WTC11 (cell line): ENCODE results near the gene SWAP70. TPM values are rescaled to one million over a fixed set of nuclear protein-coding genes. Genes with fewer than 3 reads are reported as not detected.

ENCODE experiments used
- ATAC-seq: fragments of 200-7000 bp; cut with Tn5 transposase; 2 replicates; pipeline ENCODE4 v1.10.0; 2021; ENCODE audit warnings: mild to moderate bottlenecking, moderate library complexity
- CTCF ChIA-PET: fragments of 300-600 bp; sonication (Branson Sonifier 250); formaldehyde crosslinking; loops from one replicate; lab custom pipeline; 2021; ENCODE audit warnings: antibody characterized with exemption; lab: Charles Lee
- POLR2A ChIA-PET: fragments of 350-600 bp; sonication (Branson Sonifier 250); formaldehyde crosslinking; loops from one replicate; lab custom pipeline; 2021; ENCODE audit warnings: antibody characterized with exemption; lab: Charles Lee
- DNase-seq: peaks from one replicate; pipeline ENCODE4 v3.0.0; 2021; ENCODE audit warnings: low spot score
- H3K27ac Mint-ChIP-seq: 2 replicates; pipeline ENCODE4 v1.8.0; 2021; ENCODE audit warnings: mixed read lengths
- H3K27me3 Mint-ChIP-seq: 2 replicates; pipeline ENCODE4 v1.8.0; 2021; ENCODE audit warnings: low read depth, mild to moderate bottlenecking, moderate library complexity, mixed read lengths
- H3K36me3 Mint-ChIP-seq: 2 replicates; pipeline ENCODE4 v1.8.0; 2021; ENCODE audit warnings: mixed read lengths
- H3K4me1 Mint-ChIP-seq: 2 replicates; pipeline ENCODE4 v1.8.0; 2022; ENCODE audit warnings: mixed read lengths
- H3K4me3 Mint-ChIP-seq: 2 replicates; pipeline ENCODE4 v1.8.0; 2021; ENCODE audit warnings: mild to moderate bottlenecking, moderate library complexity, mixed read lengths
- H3K9me3 Mint-ChIP-seq: 2 replicates; pipeline ENCODE4 v1.8.0; 2021; ENCODE audit warnings: mixed read lengths
- ATF2 ChIP-seq: sonication (generic); formaldehyde crosslinking; IDR thresholded peaks from 2 replicates; pipeline ENCODE4 v1.8.1; 2022; ENCODE audit warnings: low read depth, missing genetic modification reagents, borderline replicate concordance
- ATF6 ChIP-seq: sonication (generic); formaldehyde crosslinking; IDR thresholded peaks from 2 replicates; pipeline ENCODE4 v1.8.1; 2023; ENCODE audit warnings: mild to moderate bottlenecking, missing genetic modification reagents
- GABPB1 ChIP-seq: sonication (generic); formaldehyde crosslinking; IDR thresholded peaks from 2 replicates; pipeline ENCODE4 v1.8.1; 2023; ENCODE audit warnings: mild to moderate bottlenecking, missing genetic modification reagents
- GRHL2 ChIP-seq: fragments of 250-450 bp; sonication (Bioruptor Pico); IDR thresholded peaks from 2 replicates; pipeline ENCODE4 v1.8.0; 2022; ENCODE audit warnings: mild to moderate bottlenecking, moderate library complexity; ENCODE audit not compliant: insufficient replicate concordance, severe bottlenecking
- HMGA2 ChIP-seq: fragments of 250-450 bp; sonication (Bioruptor Pico); IDR thresholded peaks from 2 replicates; pipeline ENCODE4 v1.4.0; 2021; ENCODE audit warnings: mild to moderate bottlenecking, moderate library complexity
- JAZF1 ChIP-seq: fragments of 250-450 bp; sonication (Bioruptor Pico); IDR thresholded peaks from 2 replicates; pipeline ENCODE4 v1.9.0; 2021; ENCODE audit warnings: moderate library complexity, mild to moderate bottlenecking, inconsistent platforms
- MLX ChIP-seq: sonication (generic); formaldehyde crosslinking; IDR thresholded peaks from 2 replicates; pipeline ENCODE4 v1.8.1; 2023; ENCODE audit warnings: mild to moderate bottlenecking, missing genetic modification reagents, moderate library complexity
- MXD4 ChIP-seq: fragments of 250-450 bp; sonication (Bioruptor Pico); IDR thresholded peaks from 2 replicates; pipeline ENCODE4 v1.8.0; 2021; ENCODE audit warnings: mild to moderate bottlenecking, moderate library complexity, borderline replicate concordance
- MYBL2 ChIP-seq: sonication (generic); formaldehyde crosslinking; IDR thresholded peaks from 2 replicates; pipeline ENCODE4 v1.8.1; 2023; ENCODE audit warnings: mild to moderate bottlenecking, moderate library complexity, missing genetic modification reagents
- SMAD4 ChIP-seq: sonication (generic); formaldehyde crosslinking; IDR thresholded peaks from 2 replicates; pipeline ENCODE4 v1.8.0; 2022; ENCODE audit warnings: mild to moderate bottlenecking, missing genetic modification reagents
- SOX15 ChIP-seq: fragments of 250-450 bp; sonication (Bioruptor Pico); IDR thresholded peaks from 2 replicates; pipeline ENCODE4 v1.9.0; 2021; ENCODE audit warnings: mild to moderate bottlenecking
- ZMAT4 ChIP-seq: fragments of 250-450 bp; sonication (Bioruptor Pico); IDR thresholded peaks from 2 replicates; pipeline ENCODE4 v1.9.0; 2021; ENCODE audit warnings: mild to moderate bottlenecking
- ZNF219 ChIP-seq: sonication (generic); formaldehyde crosslinking; IDR thresholded peaks from 2 replicates; pipeline ENCODE4 v1.8.0; 2023; ENCODE audit warnings: missing genetic modification reagents, mild to moderate bottlenecking, borderline replicate concordance
- ZNF317 ChIP-seq: sonication (generic); formaldehyde crosslinking; IDR thresholded peaks from 2 replicates; pipeline ENCODE4 v1.8.1; 2023; ENCODE audit warnings: low read depth, mild to moderate bottlenecking, moderate library complexity, missing genetic modification reagents, borderline replicate concordance
- ZNF396 ChIP-seq: fragments of 250-450 bp; sonication (Bioruptor Pico); IDR thresholded peaks from 2 replicates; pipeline ENCODE4 v1.8.0; 2021; ENCODE audit warnings: mild to moderate bottlenecking, moderate library complexity, borderline replicate concordance
- ZNF416 ChIP-seq: fragments of 250-450 bp; sonication (Bioruptor Pico); IDR thresholded peaks from 2 replicates; pipeline ENCODE4 v1.9.0; 2021; ENCODE audit warnings: mild to moderate bottlenecking, inconsistent platforms
- ZNF423 ChIP-seq: fragments of 250-450 bp; sonication (Bioruptor Pico); IDR thresholded peaks from 2 replicates; pipeline ENCODE4 v2.1.2; 2022; ENCODE audit warnings: mild to moderate bottlenecking, moderate library complexity
- total RNA-seq: library from RNA; stranded (reverse); gene quantifications from 3 replicates; pipeline ENCODE4 v1.2.3, GENCODE V29; 2021
- TF ChIP-seq, protein P1 (sequence below): sonication (generic); formaldehyde crosslinking; IDR thresholded peaks from 2 replicates; pipeline ENCODE4 v1.8.1; 2023; ENCODE audit warnings: mild to moderate bottlenecking, moderate library complexity, missing genetic modification reagents
- TF ChIP-seq, protein P2 (sequence below): sonication (generic); formaldehyde crosslinking; IDR thresholded peaks from 2 replicates; pipeline ENCODE4 v1.8.0; 2022; ENCODE audit warnings: missing genetic modification reagents

The SWAP70 gene
- total RNA-seq, 1 experiment from 2014 or later, result 24.1 TPM

DNA sequence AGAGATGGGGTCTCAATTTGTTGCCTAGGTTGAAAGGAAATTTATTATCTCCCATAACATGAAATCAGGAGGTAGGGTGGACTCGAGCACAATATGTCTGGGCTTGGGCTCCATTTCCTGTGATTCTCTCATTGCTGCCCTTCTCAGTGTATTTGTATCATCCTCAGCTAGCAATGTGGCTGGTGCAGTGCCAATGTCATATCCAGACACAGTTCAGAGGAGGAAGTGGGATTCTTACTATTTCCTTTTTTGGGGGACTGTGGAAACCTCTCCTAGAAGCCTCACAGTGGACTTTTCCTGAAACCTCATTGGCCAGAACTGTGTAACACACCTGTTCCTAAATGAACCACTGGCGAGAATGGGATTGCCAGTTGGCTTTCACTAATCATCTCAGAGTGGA lies 21.0 kb upstream of the SWAP70 start:
- H3K36me3 Mint-ChIP-seq, result 0 out of 2 replicates have a peak, but pooled peaks cover 3% of the 10 kb centered on the region
- ChIA-PET POLR2A (no interaction called here), CTCF (no interaction called here)
- no peaks in the 10 kb centered on the region for H3K27me3 Mint-ChIP-seq
- H3K4me1 Mint-ChIP-seq, result no peaks in the 10 kb centered on the region
- no peak for TF ChIP-seq ZNF219 (CRISPR knock-in tag)
- TF ChIP-seq SMAD4 (CRISPR knock-in tag), result no peak
- TF ChIP-seq ZNF317 (CRISPR knock-in tag), result no peak
- TF ChIP-seq ZNF396 (CRISPR knock-in tag), result no peak
- TF ChIP-seq HMGA2 (CRISPR knock-in tag), result no peak
- TF ChIP-seq ZMAT4 (CRISPR knock-in tag), result no peak
- no peak for TF ChIP-seq GRHL2 (CRISPR knock-in tag)
- TF ChIP-seq ATF2 (CRISPR knock-in tag), result no peak
- TF ChIP-seq ZNF423 (CRISPR knock-in tag), result no peak
- no peak for TF ChIP-seq MLX (CRISPR knock-in tag)
- TF ChIP-seq, protein P1, sequence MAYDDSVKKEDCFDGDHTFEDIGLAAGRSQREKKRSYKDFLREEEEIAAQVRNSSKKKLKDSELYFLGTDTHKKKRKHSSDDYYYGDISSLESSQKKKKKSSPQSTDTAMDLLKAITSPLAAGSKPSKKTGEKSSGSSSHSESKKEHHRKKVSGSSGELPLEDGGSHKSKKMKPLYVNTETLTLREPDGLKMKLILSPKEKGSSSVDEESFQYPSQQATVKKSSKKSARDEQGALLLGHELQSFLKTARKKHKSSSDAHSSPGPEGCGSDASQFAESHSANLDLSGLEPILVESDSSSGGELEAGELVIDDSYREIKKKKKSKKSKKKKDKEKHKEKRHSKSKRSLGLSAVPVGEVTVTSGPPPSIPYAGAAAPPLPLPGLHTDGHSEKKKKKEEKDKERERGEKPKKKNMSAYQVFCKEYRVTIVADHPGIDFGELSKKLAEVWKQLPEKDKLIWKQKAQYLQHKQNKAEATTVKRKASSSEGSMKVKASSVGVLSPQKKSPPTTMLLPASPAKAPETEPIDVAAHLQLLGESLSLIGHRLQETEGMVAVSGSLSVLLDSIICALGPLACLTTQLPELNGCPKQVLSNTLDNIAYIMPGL, result no peak
- H3K9me3 Mint-ChIP-seq, result peaks cover 4% of the 10 kb centered on the region
- no peak for DNase-seq
- ATAC-seq, result no peak
- no peak overlapping the region for H3K4me3 Mint-ChIP-seq
- no peak overlapping the region for H3K27ac Mint-ChIP-seq

DNA sequence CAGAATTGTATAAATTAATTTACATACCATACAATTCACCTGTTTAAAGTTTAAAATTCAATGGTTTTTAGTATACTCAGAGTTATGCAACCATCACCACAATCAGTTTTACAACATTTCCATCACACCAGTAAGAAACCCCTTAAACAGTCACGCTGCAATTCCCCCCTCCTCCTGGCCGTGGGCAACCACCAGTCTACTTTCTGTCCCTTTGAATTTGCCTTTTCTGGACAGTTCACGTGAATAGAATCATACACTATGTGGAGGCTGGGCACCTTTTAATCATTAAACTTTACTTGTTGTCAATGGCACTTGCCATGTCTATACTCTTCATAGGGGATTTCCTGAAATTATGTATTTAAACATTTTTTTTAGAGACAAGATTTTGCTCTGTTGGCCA lies 20.1 kb upstream of the SWAP70 start:
- ChIA-PET CTCF (no interaction called here), POLR2A (no interaction called here)
- DNase-seq (no peak), ATAC-seq (no peak)
- H3K4me3 Mint-ChIP-seq, result no peak overlapping the region
- H3K27me3 Mint-ChIP-seq, result no peaks in the 10 kb centered on the region
- peaks cover 5% of the 10 kb centered on the region for H3K4me1 Mint-ChIP-seq
- no peak overlapping the region for H3K27ac Mint-ChIP-seq
- H3K9me3 Mint-ChIP-seq, result peaks cover 9% of the 10 kb centered on the region
- TF ChIP-seq SOX15 (no peak), MXD4 (CRISPR knock-in tag) (no peak), MLX (CRISPR knock-in tag) (no peak), ZNF317 (CRISPR knock-in tag) (no peak), GABPB1 (CRISPR knock-in tag) (no peak), JAZF1 (CRISPR knock-in tag) (no peak), ZNF416 (CRISPR knock-in tag) (no peak), MYBL2 (CRISPR knock-in tag) (no peak), ZNF396 (CRISPR knock-in tag) (no peak), ATF6 (no peak)
- TF ChIP-seq, protein P2, sequence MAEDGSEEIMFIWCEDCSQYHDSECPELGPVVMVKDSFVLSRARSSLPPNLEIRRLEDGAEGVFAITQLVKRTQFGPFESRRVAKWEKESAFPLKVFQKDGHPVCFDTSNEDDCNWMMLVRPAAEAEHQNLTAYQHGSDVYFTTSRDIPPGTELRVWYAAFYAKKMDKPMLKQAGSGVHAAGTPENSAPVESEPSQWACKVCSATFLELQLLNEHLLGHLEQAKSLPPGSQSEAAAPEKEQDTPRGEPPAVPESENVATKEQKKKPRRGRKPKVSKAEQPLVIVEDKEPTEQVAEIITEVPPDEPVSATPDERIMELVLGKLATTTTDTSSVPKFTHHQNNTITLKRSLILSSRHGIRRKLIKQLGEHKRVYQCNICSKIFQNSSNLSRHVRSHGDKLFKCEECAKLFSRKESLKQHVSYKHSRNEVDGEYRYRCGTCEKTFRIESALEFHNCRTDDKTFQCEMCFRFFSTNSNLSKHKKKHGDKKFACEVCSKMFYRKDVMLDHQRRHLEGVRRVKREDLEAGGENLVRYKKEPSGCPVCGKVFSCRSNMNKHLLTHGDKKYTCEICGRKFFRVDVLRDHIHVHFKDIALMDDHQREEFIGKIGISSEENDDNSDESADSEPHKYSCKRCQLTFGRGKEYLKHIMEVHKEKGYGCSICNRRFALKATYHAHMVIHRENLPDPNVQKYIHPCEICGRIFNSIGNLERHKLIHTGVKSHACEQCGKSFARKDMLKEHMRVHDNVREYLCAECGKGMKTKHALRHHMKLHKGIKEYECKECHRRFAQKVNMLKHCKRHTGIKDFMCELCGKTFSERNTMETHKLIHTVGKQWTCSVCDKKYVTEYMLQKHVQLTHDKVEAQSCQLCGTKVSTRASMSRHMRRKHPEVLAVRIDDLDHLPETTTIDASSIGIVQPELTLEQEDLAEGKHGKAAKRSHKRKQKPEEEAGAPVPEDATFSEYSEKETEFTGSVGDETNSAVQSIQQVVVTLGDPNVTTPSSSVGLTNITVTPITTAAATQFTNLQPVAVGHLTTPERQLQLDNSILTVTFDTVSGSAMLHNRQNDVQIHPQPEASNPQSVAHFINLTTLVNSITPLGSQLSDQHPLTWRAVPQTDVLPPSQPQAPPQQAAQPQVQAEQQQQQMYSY, result no peak
- TF ChIP-seq, all 79 proteins: peak for 0
- 0 out of 2 replicates have a peak, but pooled peaks cover 3% of the 10 kb centered on the region for H3K36me3 Mint-ChIP-seq
